B cell (primary cell): Measurements from ENCODE around the gene SYCE3. TPM values are rescaled to one million over a fixed set of nuclear protein-coding genes. Genes with fewer than 3 reads are reported as not detected.
A peak's percentile ranks its signal among the peaks of the same experiment; 100 is the strongest.

Source experiments
- ATAC-seq: fragments of 200-7000 bp; cut with Tn5 transposase; one replicate; pipeline ENCODE4 v1.10.0; 2021; ENCODE audit warnings: low read depth, mild to moderate bottlenecking, moderate number of reproducible peaks, moderate library complexity
- CTCF ChIA-PET: fragments of 350-600 bp; sonication (Branson Sonifier 250); formaldehyde crosslinking; loops from one replicate; lab custom pipeline; 2021; ENCODE audit warnings: antibody characterized with exemption, inconsistent platforms; lab: Charles Lee
- POLR2A ChIA-PET: fragments of 350-600 bp; sonication (Branson Sonifier 250); formaldehyde crosslinking; loops from one replicate; lab custom pipeline; 2021; ENCODE audit warnings: antibody characterized with exemption; lab: Charles Lee
- DNase-seq: peaks from one replicate; pipeline ENCODE4 v3.0.0; 2013
- H2AFZ ChIP-seq: 2 replicates; pipeline ENCODE4 v1.6.1; 2012; ENCODE audit warnings: mild to moderate bottlenecking, low read depth, low read length; ENCODE audit not compliant: insufficient read depth, poor library complexity, severe bottlenecking
- H3K27ac ChIP-seq, 2 donors: 1 replicate in 1 of 2; 2 replicates in 1 of 2; pipeline ENCODE4 v1.5.1; 2012 to 2013; ENCODE audit warnings: low read length in 2 of 2, mild to moderate bottlenecking in 2 of 2, moderate library complexity in 1 of 2
- H3K27me3 ChIP-seq, 4 experiments: fragments of 200-600 bp in 1 of 4; sonication (generic) in 1 of 4; replicated peaks in 1 of 4; 1 replicate in 2 of 4; 2 replicates in 2 of 4; pipeline versions ENCODE4 v1.6.1 to v1.7.0; 2013 to 2016; ENCODE audit warnings: low read length in 3 of 4, mild to moderate bottlenecking in 2 of 4, mixed read lengths in 1 of 4, moderate library complexity in 1 of 4; ENCODE audit not compliant: insufficient read depth in 4 of 4, control insufficient read depth in 3 of 4; ENCODE audit errors: control extremely low read depth in 1 of 4
- H3K36me3 ChIP-seq, 2 experiments: replicated peaks in 1 of 2; 1 replicate in 1 of 2; 2 replicates in 1 of 2; pipeline versions ENCODE4 v1.6.1 to v1.7.1; 2013; ENCODE audit warnings: low read length in 1 of 2; ENCODE audit not compliant: insufficient read depth in 2 of 2, control insufficient read depth in 1 of 2; ENCODE audit errors: control extremely low read depth in 1 of 2, extremely low read depth in 1 of 2
- H3K4me1 ChIP-seq, 2 donors: fragments of 200-600 bp in 1 of 2; sonication (generic) in 1 of 2; 1 replicate in 1 of 2; 2 replicates in 1 of 2; pipeline versions ENCODE4 v1.5.1 to v1.6.1; 2013 to 2017; ENCODE audit warnings: low read length in 2 of 2; ENCODE audit not compliant: control insufficient read depth in 2 of 2, insufficient read depth in 2 of 2
- H3K4me2 ChIP-seq: replicated peaks from 2 replicates; pipeline ENCODE3; 2012; ENCODE audit warnings: mild to moderate bottlenecking, low read depth, low read length; ENCODE audit not compliant: poor library complexity, severe bottlenecking
- H3K4me3 ChIP-seq, 5 experiments: fragments of 200-600 bp in 1 of 5; sonication (generic) in 1 of 5; 1 replicate in 3 of 5; 2 replicates in 2 of 5; pipeline versions ENCODE4 v1.5.1 to v1.7.0; 2011 to 2016; ENCODE audit warnings: low read length in 4 of 5, mild to moderate bottlenecking in 4 of 5, low read depth in 2 of 5, control low read depth in 1 of 5, moderate library complexity in 1 of 5; ENCODE audit not compliant: insufficient read depth in 1 of 5; ENCODE audit errors: control extremely low read depth in 1 of 5, extremely low read depth in 1 of 5
- H3K79me2 ChIP-seq: fragments of 200-600 bp; sonication (generic); one replicate; pipeline ENCODE4 v1.6.0; 2016; ENCODE audit warnings: low read length; ENCODE audit not compliant: control insufficient read depth, insufficient read depth
- H3K9ac ChIP-seq: fragments of 200-600 bp; sonication (generic); 2 replicates; pipeline ENCODE4 v1.6.1; 2017; ENCODE audit warnings: mild to moderate bottlenecking, low read length, moderate library complexity
- H3K9me3 ChIP-seq, 3 donors: one replicate each; pipeline versions ENCODE4 v1.6.1 to v1.7.1; 2013; ENCODE audit warnings: low read length in 2 of 3; ENCODE audit not compliant: control insufficient read depth in 2 of 3, insufficient read depth in 1 of 3; ENCODE audit errors: control extremely low read depth in 1 of 3
- H4K20me1 ChIP-seq: 2 replicates; pipeline ENCODE4 v1.6.0; 2012; ENCODE audit warnings: mild to moderate bottlenecking, low read length; ENCODE audit not compliant: insufficient read depth, control insufficient read depth, poor library complexity, severe bottlenecking
- H3K27ac Mint-ChIP-seq: one replicate; pipeline ENCODE4 v1.8.0; 2021; ENCODE audit warnings: mixed read lengths
- H3K27me3 Mint-ChIP-seq: one replicate; pipeline ENCODE4 v1.8.0; 2021; ENCODE audit warnings: mixed read lengths
- H3K4me1 Mint-ChIP-seq: one replicate; pipeline ENCODE4 v1.8.0; 2021; ENCODE audit warnings: mixed read lengths
- H3K4me3 Mint-ChIP-seq: one replicate; pipeline ENCODE4 v1.8.0; 2021; ENCODE audit warnings: mixed read lengths
- H3K9me3 Mint-ChIP-seq: one replicate; pipeline ENCODE4 v1.8.0; 2022; ENCODE audit warnings: mixed read lengths; ENCODE audit not compliant: insufficient read depth
- EZH2 ChIP-seq: IDR thresholded peaks from 2 replicates; pipeline ENCODE4 v1.6.1; 2012; ENCODE audit warnings: borderline replicate concordance, low read depth, mild to moderate bottlenecking, moderate library complexity, low read length; ENCODE audit not compliant: insufficient read depth, poor library complexity, severe bottlenecking
- WGBS: methylation state at CpG from one replicate; pipeline ENCODE4 v1.1.5; 2013; ENCODE audit warnings: missing lambda C conversion rate; ENCODE audit not compliant: insufficient coverage; 5-methylcytosine and 5-hydroxymethylcytosine counted together
- intact Hi-C: fragments of 100-400 bp; cut with micrococcal nuclease; formaldehyde crosslinking; loops from one replicate; pipeline ENCODE4 v1.10.0; 2022
- polyA minus RNA-seq: library from RNA; depleted of rRNA, polyadenylated mRNA; stranded (reverse); fragments of >200 nt; gene quantifications from 2 replicates; pipeline ENCODE4 v1.2.3, GENCODE V29; 2012
- polyA plus RNA-seq: library from polyadenylated mRNA; depleted of rRNA; stranded (reverse); fragments of >200 nt; gene quantifications from 2 replicates; pipeline ENCODE4 v1.2.3, GENCODE V29; 2012
- total RNA-seq, 2 donors: library from RNA; stranded (reverse); fragments of 120-200 nt in 1 of 2; gene quantifications; 1 replicate in 1 of 2; 2 replicates in 1 of 2; pipeline versions ENCODE4 v1.2.3 to v1.2.4, GENCODE V29; 2013 to 2022
- TF ChIP-seq, protein P1 (sequence below): fragments of 200-600 bp; IDR thresholded peaks from one replicate; pipeline ENCODE4 v1.8.0; 2022; ENCODE audit warnings: antibody characterized with exemption, mild to moderate bottlenecking

SYCE3 gene, protein sequence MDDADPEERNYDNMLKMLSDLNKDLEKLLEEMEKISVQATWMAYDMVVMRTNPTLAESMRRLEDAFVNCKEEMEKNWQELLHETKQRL
- total RNA-seq (not detected in 2 replicates), polyA plus RNA-seq (not detected in 2 replicates), polyA minus RNA-seq (not detected in 2 replicates)
- total RNA-seq (2013), result not detected

DNA sequence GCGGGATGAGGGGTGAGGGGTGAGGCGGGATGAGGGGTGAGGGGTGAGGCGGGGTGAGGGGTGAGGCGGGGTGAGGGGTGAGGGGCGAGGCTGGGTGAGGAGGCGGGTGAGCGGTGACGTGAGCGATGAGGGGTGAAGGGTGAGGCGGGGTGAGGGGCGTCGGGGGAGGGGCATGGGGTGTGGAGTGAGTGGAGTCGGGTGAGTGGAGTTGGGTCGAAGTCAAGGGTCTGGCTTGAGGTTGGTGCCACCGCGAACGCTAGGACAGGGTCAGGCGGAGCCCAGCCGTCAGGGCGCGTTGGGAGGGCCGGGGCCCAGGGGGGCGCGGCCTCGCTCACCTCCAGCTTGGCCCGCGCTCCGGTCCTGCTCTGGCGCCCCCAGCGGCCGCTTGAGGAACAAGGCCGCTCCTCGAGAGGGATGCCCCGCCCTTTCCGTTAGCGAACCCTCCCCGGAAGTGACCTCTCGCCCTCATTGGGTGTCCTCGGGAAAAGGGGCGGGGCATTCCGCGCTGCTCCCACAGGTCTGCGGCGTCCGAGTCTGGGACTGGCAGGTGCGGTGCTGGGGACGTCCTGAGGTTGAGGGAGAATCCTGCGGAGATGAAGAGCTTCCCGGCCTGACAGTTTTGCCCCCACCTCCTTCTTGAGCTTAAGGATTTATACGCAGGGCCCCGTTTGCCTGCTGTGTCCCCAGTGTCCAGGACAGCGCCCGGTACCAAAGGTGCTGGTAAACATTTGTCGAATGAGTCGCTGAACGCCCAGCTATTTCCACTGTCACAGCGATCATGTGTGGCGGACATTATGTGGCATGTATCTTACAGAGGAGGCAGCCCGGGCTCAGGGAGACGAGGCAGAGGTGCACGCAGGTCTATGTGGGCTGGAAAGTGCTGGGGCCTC, at the start of gene SYCE3:
Gene SYCE3, minus strand, starts transcription at position 397 of the 890 bp plus-strand sequence. CDS start 6,514 bp downstream, outside the sequence.
- H3K9me3 Mint-ChIP-seq, result no peaks in the 10 kb centered on the region
- DNase-seq, result peak; percentile 97
- peak within 1 kb of the TSS in 1 of 2 donors; percentile 37 for H3K27ac ChIP-seq
- POLR2A ChIA-PET, result interaction anchor here (0.9 to 4.0 kb wide), 9 partner anchors 14 to 58 kb away, joined by 3 to 32 read pairs (median 5); partner anchors contain the start of genes CHKB, SCO2 and TYMP
- H3K27ac Mint-ChIP-seq, result peak within 1 kb of the TSS; percentile 87
- no peaks in the 10 kb centered on the region for H3K27me3 ChIP-seq
- H3K4me3 ChIP-seq, result peak within 1 kb of the TSS; percentile 5 to 83 (median 72)
- H3K9me3 ChIP-seq, result no peaks in the 10 kb centered on the region
- peak within 1 kb of the TSS; percentile 87 for H3K4me3 Mint-ChIP-seq
- peak within 1 kb of the TSS; percentile 81 for H2AFZ ChIP-seq
- no peaks in the 10 kb centered on the region for H3K36me3 ChIP-seq
- H3K4me1 Mint-ChIP-seq, result peaks cover 16% of the 10 kb centered on the region
- H3K4me1 ChIP-seq, result peaks cover 5 to 9% of the 10 kb centered on the region in 2 donors
- intact Hi-C loops, result loop anchor here (1.0 to 2.0 kb wide), 7 partner anchors 14 to 66 kb away; partner anchors contain the start of genes ARSA and CHKB
- CTCF ChIA-PET, result interaction anchor here (1.0 to 3.1 kb wide), 18 partner anchors 14 to 311 kb away, joined by 3 to 54 read pairs (median 6); partner anchors contain the start of genes CHKB, HDAC10, KLHDC7B and LMF2
- peak; percentile 96 for ATAC-seq
- no peaks in the 10 kb centered on the region for H4K20me1 ChIP-seq
- H3K79me2 ChIP-seq, result no peaks in the 10 kb centered on the region
- H3K4me2 ChIP-seq, result peak within 1 kb of the TSS; percentile 86
- H3K9ac ChIP-seq, result peak within 1 kb of the TSS; percentile 72
- no peaks in the 10 kb centered on the region for H3K27me3 Mint-ChIP-seq
- TF ChIP-seq, protein P1, sequence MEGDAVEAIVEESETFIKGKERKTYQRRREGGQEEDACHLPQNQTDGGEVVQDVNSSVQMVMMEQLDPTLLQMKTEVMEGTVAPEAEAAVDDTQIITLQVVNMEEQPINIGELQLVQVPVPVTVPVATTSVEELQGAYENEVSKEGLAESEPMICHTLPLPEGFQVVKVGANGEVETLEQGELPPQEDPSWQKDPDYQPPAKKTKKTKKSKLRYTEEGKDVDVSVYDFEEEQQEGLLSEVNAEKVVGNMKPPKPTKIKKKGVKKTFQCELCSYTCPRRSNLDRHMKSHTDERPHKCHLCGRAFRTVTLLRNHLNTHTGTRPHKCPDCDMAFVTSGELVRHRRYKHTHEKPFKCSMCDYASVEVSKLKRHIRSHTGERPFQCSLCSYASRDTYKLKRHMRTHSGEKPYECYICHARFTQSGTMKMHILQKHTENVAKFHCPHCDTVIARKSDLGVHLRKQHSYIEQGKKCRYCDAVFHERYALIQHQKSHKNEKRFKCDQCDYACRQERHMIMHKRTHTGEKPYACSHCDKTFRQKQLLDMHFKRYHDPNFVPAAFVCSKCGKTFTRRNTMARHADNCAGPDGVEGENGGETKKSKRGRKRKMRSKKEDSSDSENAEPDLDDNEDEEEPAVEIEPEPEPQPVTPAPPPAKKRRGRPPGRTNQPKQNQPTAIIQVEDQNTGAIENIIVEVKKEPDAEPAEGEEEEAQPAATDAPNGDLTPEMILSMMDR, result peak; percentile 89
- no peak for TF ChIP-seq EZH2
- 2% methylated on average over 54 of the region's 61 CpGs for WGBS
